Measurements from ENCODE around the gene KRTAP1-1.
"Not testable (repeated sequence)": the region's sequence is repeated elsewhere in the genome, so short reads cannot be mapped to it uniquely, and the experiment has no call there.

KRTAP1-1 gene

GRCh38 chr17:41040783-41041571, at the start of gene KRTAP1-1:
TSS of gene KRTAP1-1 (minus strand) at chr17:41041450. CDS start at chr17:41041397, 53 bp downstream.
- H3K4me3 ChIP-seq (ENCODE audit: low read depth, low read length) = not testable (repeated sequence)

- H3K4me3 ChIP-seq (ENCODE audit: low read depth, low read length) = not testable (repeated sequence)
These were observed 47.6 kb upstream of the KRTAP1-1 start for GRCh38 chr17:41088760-41089352.

GRCh38 chr17:41084100-41084856, 43.0 kb upstream of the KRTAP1-1 start, which contains the start of gene KRTAP4-7:
TSS of gene KRTAP4-7 (plus strand) at chr17:41084150. CDS start at chr17:41084207, 57 bp downstream.
- H3K4me3 ChIP-seq (ENCODE audit: low read depth, low read length) = not testable (repeated sequence)

- H3K4me3 ChIP-seq (ENCODE audit: low read depth, low read length) = not testable (repeated sequence)
These were observed 42.2 kb upstream of the KRTAP1-1 start for GRCh38 chr17:41083427-41083826.

GRCh38 chr17:41082626-41083025, 41.4 kb upstream of the KRTAP1-1 start:
- H3K4me3 ChIP-seq (ENCODE audit: low read depth, low read length) = no peak overlapping the region

GRCh38 chr17:41076788-41077187, 35.5 kb upstream of the KRTAP1-1 start:
- H3K4me3 ChIP-seq (ENCODE audit: low read depth, low read length) = no peak overlapping the region

GRCh38 chr17:41073676-41074075, 32.4 kb upstream of the KRTAP1-1 start:
- no peak overlapping the region for H3K4me3 ChIP-seq (ENCODE audit: low read depth, low read length)

- no peak overlapping the region for H3K4me3 ChIP-seq (ENCODE audit: low read depth, low read length)
These were observed 30.5 kb upstream of the KRTAP1-1 start for GRCh38 chr17:41071606-41072360.

- no peak overlapping the region for H3K4me3 ChIP-seq (ENCODE audit: low read depth, low read length)
These were observed 27.8 kb upstream of the KRTAP1-1 start for GRCh38 chr17:41069031-41069430.

- no peak overlapping the region for H3K4me3 ChIP-seq (ENCODE audit: low read depth, low read length)
These were observed 26.0 kb upstream of the KRTAP1-1 start for GRCh38 chr17:41067281-41067680.

GRCh38 chr17:41065829-41066624, 24.8 kb upstream of the KRTAP1-1 start, which contains the start of gene KRTAP2-4:
TSS of gene KRTAP2-4 (minus strand) at chr17:41065879. CDS start at chr17:41065845, 34 bp downstream.
- H3K4me3 ChIP-seq (ENCODE audit: low read depth, low read length) = no peak within 1 kb of the TSS

GRCh38 chr17:41065016-41065689, 23.9 kb upstream of the KRTAP1-1 start:
- H3K4me3 ChIP-seq (ENCODE audit: low read depth, low read length) = not testable (repeated sequence)

GRCh38 chr17:41064301-41064700, 23.1 kb upstream of the KRTAP1-1 start:
- H3K4me3 ChIP-seq (ENCODE audit: low read depth, low read length) = no peak overlapping the region

GRCh38 chr17:41063449-41063848, 22.2 kb upstream of the KRTAP1-1 start:
- no peak overlapping the region for H3K4me3 ChIP-seq (ENCODE audit: low read depth, low read length)

- H3K4me3 ChIP-seq (ENCODE audit: low read depth, low read length) = no peak overlapping the region
These were observed 20.7 kb upstream of the KRTAP1-1 start for GRCh38 chr17:41061964-41062363.

GRCh38 chr17:41060052-41060604, 18.9 kb upstream of the KRTAP1-1 start, which contains the start of gene KRTAP2-3:
TSS of gene KRTAP2-3 (minus strand) at chr17:41060114. CDS start at chr17:41060050, 64 bp downstream.
- H3K4me3 ChIP-seq (ENCODE audit: low read depth, low read length) = no peak within 1 kb of the TSS

- H3K4me3 ChIP-seq (ENCODE audit: low read depth, low read length) = not testable (repeated sequence)
These were observed 18.2 kb upstream of the KRTAP1-1 start for GRCh38 chr17:41059276-41060051.

GRCh38 chr17:41058741-41059140, 17.5 kb upstream of the KRTAP1-1 start:
- no peak overlapping the region for H3K4me3 ChIP-seq (ENCODE audit: low read depth, low read length)

Measured in iPS-11a (cell line).